ENCODE measurements around the gene TMEM269. TPM values are rescaled to one million over a fixed set of nuclear protein-coding genes. Genes with fewer than 3 reads are reported as not detected.
"Not testable (repeated sequence)": the region's sequence is repeated elsewhere in the genome, so short reads cannot be mapped to it uniquely, and the experiment has no call there.

TMEM269 gene
- total RNA-seq, 1 donor from 2014 or later, result not detected

- no peak overlapping the region for H3K4me3 ChIP-seq
- intact Hi-C loops (cut with micrococcal nuclease), result no loop called here
Measured at GRCh38 chr1:42806593-42806992, 21.8 kb downstream of the TMEM269 start.

GRCh38 chr1:42807056-42807668, 22.4 kb downstream of the TMEM269 start:
- Histone ChIP-seq H3K27ac (replicated peaks) (no peak overlapping the region), H3K9me3 (replicated peaks) (no peaks in the 10 kb centered on the region), H3K4me1 (peaks cover 6% of the 10 kb centered on the region), H3K36me3 (peaks cover 13% of the 10 kb centered on the region), H3K4me3 (no peak overlapping the region), H3K27me3 (ENCODE audit: low read depth) (no peaks in the 10 kb centered on the region)
- TF ChIP-seq, protein P1, sequence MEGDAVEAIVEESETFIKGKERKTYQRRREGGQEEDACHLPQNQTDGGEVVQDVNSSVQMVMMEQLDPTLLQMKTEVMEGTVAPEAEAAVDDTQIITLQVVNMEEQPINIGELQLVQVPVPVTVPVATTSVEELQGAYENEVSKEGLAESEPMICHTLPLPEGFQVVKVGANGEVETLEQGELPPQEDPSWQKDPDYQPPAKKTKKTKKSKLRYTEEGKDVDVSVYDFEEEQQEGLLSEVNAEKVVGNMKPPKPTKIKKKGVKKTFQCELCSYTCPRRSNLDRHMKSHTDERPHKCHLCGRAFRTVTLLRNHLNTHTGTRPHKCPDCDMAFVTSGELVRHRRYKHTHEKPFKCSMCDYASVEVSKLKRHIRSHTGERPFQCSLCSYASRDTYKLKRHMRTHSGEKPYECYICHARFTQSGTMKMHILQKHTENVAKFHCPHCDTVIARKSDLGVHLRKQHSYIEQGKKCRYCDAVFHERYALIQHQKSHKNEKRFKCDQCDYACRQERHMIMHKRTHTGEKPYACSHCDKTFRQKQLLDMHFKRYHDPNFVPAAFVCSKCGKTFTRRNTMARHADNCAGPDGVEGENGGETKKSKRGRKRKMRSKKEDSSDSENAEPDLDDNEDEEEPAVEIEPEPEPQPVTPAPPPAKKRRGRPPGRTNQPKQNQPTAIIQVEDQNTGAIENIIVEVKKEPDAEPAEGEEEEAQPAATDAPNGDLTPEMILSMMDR (IDR thresholded peaks at IDR 0.05; ENCODE audit: borderline replicate concordance), result no peak
- no peak for DNase-seq
- intact Hi-C loops (cut with micrococcal nuclease), result no loop called here

More at GRCh38 chr1:42806593-42806992, 21.8 kb downstream of the TMEM269 start:
- Histone ChIP-seq H3K27me3 (ENCODE audit: low read depth) (no peaks in the 10 kb centered on the region), H3K36me3 (peaks cover 13% of the 10 kb centered on the region), H3K4me1 (peaks cover 6% of the 10 kb centered on the region), H3K27ac (replicated peaks) (no peak overlapping the region), H3K9me3 (replicated peaks) (no peaks in the 10 kb centered on the region)
- DNase-seq, result no peak
- TF ChIP-seq, protein P1 (IDR thresholded peaks at IDR 0.05; ENCODE audit: borderline replicate concordance), result no peak

DNA sequence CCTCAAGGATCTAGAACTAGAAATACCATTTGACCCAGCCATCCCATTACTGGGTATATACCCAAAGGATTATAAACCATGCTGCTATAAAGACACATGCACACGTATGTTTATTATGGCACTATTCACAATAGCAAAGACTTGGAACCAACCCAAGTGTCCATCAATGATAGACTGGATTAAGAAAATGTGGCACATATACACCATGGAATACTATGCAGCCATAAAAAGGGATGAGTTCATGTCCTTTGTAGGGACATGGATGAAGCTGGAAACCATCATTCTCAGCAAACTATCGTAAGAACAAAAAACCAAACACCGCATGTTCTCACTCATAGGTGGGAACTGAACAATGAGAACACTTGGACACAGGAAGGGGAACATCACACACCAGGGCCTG, 30.0 kb downstream of the TMEM269 start:
- peaks cover 25% of the 10 kb centered on the region for H3K4me1 ChIP-seq
- H3K27ac ChIP-seq (replicated peaks); DNase-seq; H3K4me3 ChIP-seq; H3K36me3 ChIP-seq; intact Hi-C loops (cut with micrococcal nuclease); H3K9me3 ChIP-seq (replicated peaks); H3K27me3 ChIP-seq (ENCODE audit: low read depth): not testable (repeated sequence)

GRCh38 chr1:42815941-42816584, 31.3 kb downstream of the TMEM269 start:
- TF ChIP-seq, protein P1 (IDR thresholded peaks at IDR 0.05; ENCODE audit: borderline replicate concordance), result no peak
- peak overlapping the region; percentile 71 for H3K4me3 ChIP-seq
- DNase-seq, result no peak
- intact Hi-C loops (cut with micrococcal nuclease), result no loop called here
- H3K36me3 ChIP-seq, result peaks cover 8% of the 10 kb centered on the region
- H3K27ac ChIP-seq (replicated peaks), result peak overlapping the region; percentile 100
- peaks cover 25% of the 10 kb centered on the region for H3K4me1 ChIP-seq
- no peaks in the 10 kb centered on the region for H3K27me3 ChIP-seq (ENCODE audit: low read depth)
- no peaks in the 10 kb centered on the region for H3K9me3 ChIP-seq (replicated peaks)

- Histone ChIP-seq H3K27me3 (ENCODE audit: low read depth) (no peaks in the 10 kb centered on the region), H3K9me3 (replicated peaks) (no peaks in the 10 kb centered on the region), H3K36me3 (peaks cover 8% of the 10 kb centered on the region), H3K4me3 (peak within 1 kb of the TSS; percentile 71), H3K27ac (replicated peaks) (peak within 1 kb of the TSS; percentile 100), H3K4me1 (peaks cover 25% of the 10 kb centered on the region)
- peak; percentile 94 for DNase-seq
- intact Hi-C loops (cut with micrococcal nuclease), result no loop called here
- TF ChIP-seq, protein P1 (IDR thresholded peaks at IDR 0.05; ENCODE audit: borderline replicate concordance), result no peak
Measured at GRCh38 chr1:42816585-42817439, 32.0 kb downstream of the TMEM269 start, which contains the start of the genes ERMAP and SVBP. TSS of gene ERMAP (plus strand) at chr1:42817122. CDS start at chr1:42830449, 13,327 bp downstream. TSS of gene SVBP (minus strand) at chr1:42817397. CDS start at chr1:42816544, 853 bp downstream.
